Aorta (tissue), 5 donors: ENCODE results near the gene CNP. TPM values are rescaled to one million over a fixed set of nuclear protein-coding genes. Genes with fewer than 3 reads are reported as not detected.
A peak's percentile ranks its signal among the peaks of the same experiment; 100 is the strongest.

Experiments
- ATAC-seq: fragments of 200-7000 bp; cut with Tn5 transposase; one replicate; pipeline ENCODE4 v1.9.1; 2022; ENCODE audit warnings: moderate library complexity; ENCODE audit not compliant: low FRiP score
- DNase-seq, 2 donors: peaks; one replicate each; pipeline ENCODE4 v3.0.0-alpha.2; 2020
- H3K27ac ChIP-seq, 2 donors: one replicate each; pipeline ENCODE4 v1.5.1; 2013; ENCODE audit warnings: low read length in 2 of 2, mild to moderate bottlenecking in 2 of 2, moderate library complexity in 2 of 2, control low read depth in 1 of 2, inconsistent platforms in 1 of 2, low read depth in 1 of 2
- H3K27me3 ChIP-seq, 2 donors: one replicate each; pipeline ENCODE4 v1.6.1; 2013; ENCODE audit warnings: control low read depth in 1 of 2, low read length in 1 of 2, mild to moderate bottlenecking in 1 of 2, moderate library complexity in 1 of 2; ENCODE audit not compliant: insufficient read depth in 2 of 2, control insufficient read depth in 1 of 2
- H3K36me3 ChIP-seq, 2 donors: one replicate each; pipeline ENCODE4 v1.6.1; 2013; ENCODE audit warnings: control low read depth in 1 of 2, low read length in 1 of 2, mild to moderate bottlenecking in 1 of 2; ENCODE audit not compliant: insufficient read depth in 2 of 2, control insufficient read depth in 1 of 2
- H3K4me1 ChIP-seq, 2 donors: one replicate each; pipeline ENCODE4 v1.6.1; 2013; ENCODE audit warnings: low read length in 2 of 2, control low read depth in 1 of 2, mild to moderate bottlenecking in 1 of 2, moderate library complexity in 1 of 2; ENCODE audit not compliant: insufficient read depth in 2 of 2, control insufficient read depth in 1 of 2
- H3K4me3 ChIP-seq, 2 donors: one replicate each; pipeline ENCODE4 v1.5.1; 2013; ENCODE audit warnings: low read length in 2 of 2, control low read depth in 1 of 2, mild to moderate bottlenecking in 1 of 2
- H3K9me3 ChIP-seq: one replicate; pipeline ENCODE4 v1.6.1; 2013; ENCODE audit warnings: mild to moderate bottlenecking, low read length; ENCODE audit not compliant: control insufficient read depth
- WGBS, 2 donors: extraction: QIAGEN DNeasy Blood & Tissue Kit; methylation state at CpG; one replicate each; pipeline ENCODE4 v1.1.7; 2013; 5-methylcytosine and 5-hydroxymethylcytosine counted together
- intact Hi-C, 2 donors: fragments of 100-400 bp; cut with DNase I; formaldehyde crosslinking; loops; one replicate each; pipeline versions ENCODE4 v1.14.2 to v1.15.0; 2022
- long read RNA-seq, 2 donors: library from polyadenylated mRNA; unstranded; transcript quantifications; one replicate each; pipeline ENCODE4 v2.0.0, GENCODE V29; 2020 to 2021
- polyA plus RNA-seq, 2 donors: library from polyadenylated mRNA; stranded (reverse); fragments of 200-250 nt; gene quantifications; one replicate each; pipeline ENCODE4 v1.2.3, GENCODE V29; 2013
- total RNA-seq, 2 donors: library from RNA; stranded (reverse); fragmentation: NEBNext Ultra II Directional; extraction: Animal tissue kit (Norgen Biotek cat#: 25700); gene quantifications; one replicate each; pipeline ENCODE4 v1.2.1, GENCODE V29; 2021
- donor health status: healthy with polysubstance abuse.
- donor health status: Bipolar disorder and iron deficiency.
- donor health status: DM: no; HTN: no; CAD: no.
- donor health status: DM: no; HTN: no; CAD: no.
- donor health status: DM: yes; HTN: yes; CAD: no.

Gene CNP
- 10 to 100 TPM; 50.2 to 59.3 TPM for total RNA-seq
- polyA plus RNA-seq = 10 to 100 TPM; 15.5 to 36.4 TPM
- long read RNA-seq, donor 1, full-length matches to known transcripts = 302 of 340 reads
- long read RNA-seq, donor 1, partial matches to known transcripts = 19 of 340 reads
- long read RNA-seq, donor 1, other reads (novel, unspliced or antisense) = 19 of 340 reads
- long read RNA-seq, donor 2, full-length matches to known transcripts = 45 of 61 reads
- long read RNA-seq, donor 2, partial matches to known transcripts = 4 of 61 reads
- long read RNA-seq, donor 2, other reads (novel, unspliced or antisense) = 12 of 61 reads

- H3K4me1 ChIP-seq = no peaks in the 10 kb centered on the region
- peak within 1 kb of the TSS; percentile 84 to 85 for H3K4me3 ChIP-seq
- no peaks in the 10 kb centered on the region for H3K9me3 ChIP-seq
- 0% methylated on average over 68 to 71 of the region's 71 CpGs for WGBS, 2 donors
- H3K27ac ChIP-seq = peak within 1 kb of the TSS in 1 of 2 donors; percentile 64
- no peaks in the 10 kb centered on the region for H3K27me3 ChIP-seq
- DNase-seq = peak; percentile 95 to 97
- ATAC-seq = peak; percentile 97
- intact Hi-C loops = loop anchor here (2.0 to 5.0 kb wide), 3 partner anchors 51 to 188 kb away; partner anchors contain the start of genes DNAJC7 (in 2 of the 2), DHX58 (in 1 of the 2) and RAB5C (in 1 of the 2)
- H3K36me3 ChIP-seq = peaks cover 0 to 3% of the 10 kb centered on the region in 2 donors
Measured at GRCh38 chr17:41966463-41967140, at the start of gene CNP. TSS of gene CNP (plus strand) at chr17:41966795. CDS start at chr17:41966885, 90 bp downstream.

DNA sequence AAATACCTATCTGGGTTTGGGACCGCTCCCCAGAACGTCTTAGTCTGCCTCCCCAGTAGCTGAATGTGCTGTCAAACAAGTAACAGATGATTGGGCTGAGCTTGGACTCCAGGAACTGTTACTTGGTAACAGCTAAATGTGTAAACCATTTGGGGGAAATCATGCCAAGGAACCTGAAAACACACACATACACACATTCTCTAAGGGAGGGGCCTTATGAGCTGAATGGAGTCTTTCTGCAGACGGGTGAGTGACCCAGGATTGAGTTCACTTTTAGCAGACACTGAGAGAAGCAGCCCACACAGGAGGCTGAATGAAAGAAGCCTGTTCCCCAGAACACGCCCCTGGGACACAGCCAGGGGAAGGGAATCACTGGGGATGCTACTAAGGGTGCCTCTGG lies 49.4 kb upstream of the CNP start:
- Histone ChIP-seq H3K27me3 (no peaks in the 10 kb centered on the region), H3K4me3 (no peak overlapping the region), H3K9me3 (no peaks in the 10 kb centered on the region), H3K36me3 (no peaks in the 10 kb centered on the region), H3K27ac (no peak overlapping the region), H3K4me1 (no peaks in the 10 kb centered on the region)
- DNase-seq = no peak
- WGBS, 2 donors = 27 to 31% methylated on average over 4 of the region's 4 CpGs
- ATAC-seq = no peak
- intact Hi-C loops = no loop called here

DNA sequence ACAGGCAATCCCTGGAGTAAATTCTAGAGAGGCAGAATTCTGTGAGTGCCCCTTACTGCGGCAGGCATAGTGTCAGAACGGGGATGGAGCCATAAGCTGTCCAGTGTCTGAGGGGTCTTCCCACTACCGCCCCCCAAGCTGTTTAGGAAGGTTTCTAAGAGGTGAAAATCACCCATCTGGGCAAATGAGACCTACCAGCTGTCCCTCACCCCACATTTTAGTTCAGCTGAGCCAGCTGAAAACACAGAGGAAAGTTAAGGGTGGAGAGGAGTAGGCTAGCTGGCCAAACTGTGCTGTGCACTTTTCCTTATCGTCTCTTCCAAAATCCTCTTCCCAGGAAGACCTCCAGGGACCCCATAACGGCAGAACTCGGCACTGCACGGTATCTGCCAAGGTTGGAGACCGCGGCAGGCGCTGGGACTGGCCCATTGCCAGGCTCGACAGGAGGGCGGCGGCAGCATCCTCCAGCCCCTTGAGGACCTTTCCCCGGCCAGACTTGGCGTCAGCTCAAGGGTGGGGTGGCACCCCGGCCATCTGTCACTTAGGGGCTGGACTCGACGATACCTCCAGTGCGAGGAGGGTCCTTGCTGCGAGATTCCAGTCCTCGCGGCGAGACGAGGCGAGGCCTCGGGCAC lies 48.8 kb upstream of the CNP start:
- intact Hi-C loops = no loop called here
- Histone ChIP-seq H3K4me1 (no peaks in the 10 kb centered on the region), H3K27me3 (no peaks in the 10 kb centered on the region), H3K9me3 (no peaks in the 10 kb centered on the region), H3K27ac (peak overlapping the region in 1 of 2 donors; percentile 48), H3K4me3 (peak overlapping the region; percentile 60 to 83), H3K36me3 (no peaks in the 10 kb centered on the region)
- DNase-seq = peak; percentile 66 to 89
- 3 to 4% methylated on average over 26 of the region's 26 CpGs for WGBS, 2 donors
- peak; percentile 47 for ATAC-seq

DNA sequence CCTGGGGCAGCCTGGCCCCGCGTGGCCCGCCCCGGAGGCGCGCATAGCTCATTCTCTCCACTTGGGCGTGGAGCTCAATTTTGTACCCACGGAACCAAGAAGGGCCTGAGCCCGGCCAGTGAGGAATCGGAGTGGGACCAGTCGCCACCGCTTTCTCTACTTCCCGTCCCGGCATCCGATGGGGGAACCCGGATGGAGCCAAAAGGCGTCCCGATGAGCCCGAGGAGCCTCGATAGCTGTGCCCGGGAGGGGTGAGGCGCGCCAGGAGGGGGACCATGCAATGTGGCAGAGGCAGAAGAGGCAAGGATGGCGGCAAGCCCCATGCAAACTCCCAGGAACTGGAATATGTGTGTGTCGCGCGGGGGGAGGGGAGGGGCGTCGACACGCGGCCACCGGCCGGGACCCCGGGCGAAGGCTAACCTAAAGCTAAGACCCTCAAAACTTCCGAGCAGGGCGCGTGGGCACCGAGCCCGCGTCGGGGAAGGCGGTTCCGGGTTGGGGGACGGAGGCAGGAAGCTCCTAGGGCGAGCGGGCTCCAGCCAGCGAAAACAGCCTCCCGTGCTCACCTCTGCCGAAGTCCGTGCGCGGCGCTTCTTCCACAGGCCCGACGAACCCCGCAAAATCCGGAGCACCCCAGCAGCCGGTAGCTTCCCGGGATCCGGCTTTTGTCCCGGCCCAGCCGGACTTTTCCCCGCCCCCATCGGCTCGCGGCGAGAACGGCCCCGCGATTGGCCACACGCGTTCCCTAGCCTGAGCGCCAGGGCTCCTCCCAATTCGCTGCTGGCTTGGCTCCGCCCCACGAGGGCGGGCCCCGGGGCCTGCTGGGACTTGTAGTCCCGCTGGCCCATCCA lies 48.1 kb upstream of the CNP start, which contains the start of gene ACLY:
TSS of gene ACLY (minus strand) at position 638 of the 851 bp plus-strand sequence. CDS start 5,078 bp downstream, outside the sequence.
- 0% methylated on average over 79 to 80 of the region's 80 CpGs for WGBS, 2 donors
- Histone ChIP-seq H3K36me3 (no peaks in the 10 kb centered on the region), H3K9me3 (no peaks in the 10 kb centered on the region), H3K27me3 (no peaks in the 10 kb centered on the region), H3K4me3 (peak within 1 kb of the TSS; percentile 60 to 83), H3K4me1 (no peaks in the 10 kb centered on the region), H3K27ac (peak within 1 kb of the TSS in 1 of 2 donors; percentile 48)
- ATAC-seq (peak; percentile 98), DNase-seq (peak; percentile 98 to 99)
- intact Hi-C loops = no loop called here

DNA sequence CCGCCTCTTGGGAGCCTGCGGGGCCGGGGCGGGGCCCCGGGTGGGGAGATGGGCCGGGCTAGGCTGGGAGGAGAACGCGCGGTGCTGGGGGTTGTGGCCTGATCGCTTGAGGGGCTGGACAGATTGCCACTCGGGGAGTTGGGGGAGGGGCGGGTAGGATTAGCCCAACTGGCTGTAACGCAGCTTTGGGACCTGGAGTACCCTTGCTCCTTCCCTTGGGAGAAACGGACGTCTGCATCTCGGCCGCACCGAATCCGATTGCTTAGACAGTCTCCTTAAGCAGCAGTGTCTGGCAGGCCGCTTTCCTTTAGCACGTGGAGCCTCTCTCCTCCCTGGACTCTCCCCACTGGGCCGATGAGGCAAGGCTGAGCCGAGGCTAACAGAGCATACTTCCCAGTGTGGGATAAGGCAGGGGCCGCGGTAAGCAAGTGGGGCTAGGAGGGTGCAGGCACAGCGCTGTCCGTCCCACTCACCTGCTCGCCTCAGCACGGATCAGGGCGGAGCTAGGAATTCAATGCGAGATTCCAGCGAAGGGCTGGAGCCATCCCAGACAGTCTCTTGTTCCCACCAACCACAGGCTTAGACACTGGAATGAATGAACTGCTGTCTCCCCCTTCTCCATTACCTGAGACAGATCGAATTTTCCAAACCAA lies 47.3 kb upstream of the CNP start:
- WGBS, 2 donors = 4 to 6% methylated on average over 32 to 33 of the region's 33 CpGs
- peak overlapping the region in 1 of 2 donors; percentile 41 for H3K27ac ChIP-seq
- peak overlapping the region in 1 of 2 donors; percentile 3 for H3K4me3 ChIP-seq
- no peaks in the 10 kb centered on the region for H3K9me3 ChIP-seq
- intact Hi-C loops = no loop called here
- no peaks in the 10 kb centered on the region for H3K36me3 ChIP-seq
- no peaks in the 10 kb centered on the region for H3K27me3 ChIP-seq
- no peaks in the 10 kb centered on the region for H3K4me1 ChIP-seq
- ATAC-seq (peak; percentile 66), DNase-seq (no peak)

- H3K4me3 ChIP-seq = no peak overlapping the region
- ATAC-seq (no peak), DNase-seq (no peak)
- intact Hi-C loops = no loop called here
- 89 to 90% methylated on average over 7 of the region's 7 CpGs for WGBS, 2 donors
- no peaks in the 10 kb centered on the region for H3K27me3 ChIP-seq
- H3K9me3 ChIP-seq = no peaks in the 10 kb centered on the region
- no peak overlapping the region for H3K27ac ChIP-seq
- H3K36me3 ChIP-seq = no peaks in the 10 kb centered on the region
- no peaks in the 10 kb centered on the region for H3K4me1 ChIP-seq
Measured at GRCh38 chr17:41919840-41920579, 46.6 kb upstream of the CNP start.

GRCh38 chr17:41920580-41920955 lies 46.0 kb upstream of the CNP start:
- ATAC-seq (no peak), DNase-seq (no peak)
- Histone ChIP-seq H3K36me3 (no peaks in the 10 kb centered on the region), H3K27ac (no peak overlapping the region), H3K4me1 (no peaks in the 10 kb centered on the region), H3K27me3 (no peaks in the 10 kb centered on the region), H3K9me3 (no peaks in the 10 kb centered on the region), H3K4me3 (no peak overlapping the region)
- intact Hi-C loops = no loop called here
- 87 to 95% methylated on average over 5 of the region's 5 CpGs for WGBS, 2 donors
